ENCODE data around the gene PTRHD1.
"Not testable (repeated sequence)": the region's sequence is repeated elsewhere in the genome, so short reads cannot be mapped to it uniquely, and the experiment has no call there.

Gene PTRHD1

GRCh38 chr2:24805811-24806660 is 12.8 kb upstream of the PTRHD1 start:
- DNase-seq = not testable (repeated sequence)

GRCh38 chr2:24800487-24800886 is 7.3 kb upstream of the PTRHD1 start:
- not testable (repeated sequence) for DNase-seq

- DNase-seq = no peak
Measured at GRCh38 chr2:24797644-24798043, 4.5 kb upstream of the PTRHD1 start.

- DNase-seq = no peak
Measured at GRCh38 chr2:24793761-24794435, 707 bp upstream of the PTRHD1 start.

GRCh38 chr2:24792542-24792873 is 683 bp downstream of the PTRHD1 start:
- DNase-seq = no peak

GRCh38 chr2:24791452-24791851 is 1.7 kb downstream of the PTRHD1 start:
- DNase-seq = no peak

GRCh38 chr2:24788816-24789215 is 4.4 kb downstream of the PTRHD1 start:
- DNase-seq = no peak

- no peak for DNase-seq
Measured at GRCh38 chr2:24787532-24787931, 5.7 kb downstream of the PTRHD1 start.

- peak; percentile 73 for DNase-seq
Measured at GRCh38 chr2:24785671-24786321, 7.4 kb downstream of the PTRHD1 start.

- DNase-seq = no peak
Measured at GRCh38 chr2:24783641-24784040, 9.6 kb downstream of the PTRHD1 start.

GRCh38 chr2:24779116-24779515 is 14.1 kb downstream of the PTRHD1 start:
- DNase-seq = no peak

- DNase-seq = no peak
Measured at GRCh38 chr2:24774373-24774772, 18.8 kb downstream of the PTRHD1 start.

GRCh38 chr2:24771764-24772586 is 21.2 kb downstream of the PTRHD1 start:
- DNase-seq = no peak

- no peak for DNase-seq
Measured at GRCh38 chr2:24771061-24771460, 22.1 kb downstream of the PTRHD1 start.

- no peak for DNase-seq
Measured at GRCh38 chr2:24768601-24769000, 24.6 kb downstream of the PTRHD1 start.

GRCh38 chr2:24768013-24768412 is 25.2 kb downstream of the PTRHD1 start:
- DNase-seq = no peak

GRCh38 chr2:24766609-24767008 is 26.6 kb downstream of the PTRHD1 start:
- peak; percentile 65 for DNase-seq

- peak; percentile 99 for DNase-seq
Measured at GRCh38 chr2:24763843-24764242, 29.3 kb downstream of the PTRHD1 start.

GRCh38 chr2:24762518-24762917 is 30.7 kb downstream of the PTRHD1 start:
- no peak for DNase-seq

GRCh38 chr2:24761866-24762265 is 31.3 kb downstream of the PTRHD1 start:
- DNase-seq = no peak

- no peak for DNase-seq
Measured at GRCh38 chr2:24756789-24757188, 36.4 kb downstream of the PTRHD1 start.

- no peak for DNase-seq
Measured at GRCh38 chr2:24754985-24755705, 38.0 kb downstream of the PTRHD1 start.
